H9 (cell line): Measurements from ENCODE around the gene BCAS3. TPM values are rescaled to one million over a fixed set of nuclear protein-coding genes. Genes with fewer than 3 reads are reported as not detected.
A peak's percentile ranks its signal among the peaks of the same experiment; 100 is the strongest.

Experiments used
- DNase-seq: peaks from one replicate; pipeline ENCODE4 v3.0.0-alpha.2; 2017
- H2AFZ ChIP-seq: one replicate; pipeline ENCODE4 v1.6.1; 2013; ENCODE audit warnings: mild to moderate bottlenecking, low read length, control low read depth, moderate library complexity
- H2AK5ac ChIP-seq: 2 replicates; pipeline ENCODE4 v1.6.1; 2013; ENCODE audit warnings: low read length, control low read depth, mixed read lengths; ENCODE audit not compliant: insufficient read length
- H2BK120ac ChIP-seq: one replicate; pipeline ENCODE4 v1.6.1; 2013; ENCODE audit warnings: low read depth, mild to moderate bottlenecking, low read length, control low read depth, inconsistent platforms; ENCODE audit not compliant: poor library complexity, severe bottlenecking
- H2BK12ac ChIP-seq: 2 replicates; pipeline ENCODE4 v1.6.1; 2013; ENCODE audit warnings: low read length, control low read depth, mixed read lengths, low read depth; ENCODE audit not compliant: insufficient read length
- H2BK15ac ChIP-seq: 2 replicates; pipeline ENCODE4 v1.6.1; 2013; ENCODE audit warnings: low read depth, low read length, control low read depth
- H2BK20ac ChIP-seq: one replicate; pipeline ENCODE4 v1.6.1; 2013; ENCODE audit warnings: low read depth, mild to moderate bottlenecking, low read length, control low read depth, inconsistent platforms; ENCODE audit not compliant: poor library complexity, severe bottlenecking
- H2BK5ac ChIP-seq: 2 replicates; pipeline ENCODE4 v1.6.1; 2013; ENCODE audit warnings: low read length, control low read depth, mixed read lengths; ENCODE audit not compliant: insufficient read length
- H3K14ac ChIP-seq: 2 replicates; pipeline ENCODE4 v1.6.1; 2013; ENCODE audit warnings: low read length, control low read depth; ENCODE audit not compliant: insufficient read depth
- H3K18ac ChIP-seq: 2 replicates; pipeline ENCODE4 v1.6.1; 2013; ENCODE audit warnings: low read depth, mild to moderate bottlenecking, mixed read lengths, low read length, control low read depth; ENCODE audit not compliant: insufficient read length
- H3K23ac ChIP-seq: 2 replicates; pipeline ENCODE4 v1.6.1; 2013; ENCODE audit warnings: low read length, control low read depth, mixed read lengths, low read depth; ENCODE audit not compliant: insufficient read length
- H3K23me2 ChIP-seq: 2 replicates; pipeline ENCODE4 v1.6.1; 2013; ENCODE audit warnings: low read depth, mild to moderate bottlenecking, mixed read lengths, low read length, control low read depth; ENCODE audit not compliant: insufficient read length, poor library complexity, severe bottlenecking
- H3K27ac ChIP-seq: 2 replicates; pipeline ENCODE4 v1.5.1; 2013; ENCODE audit warnings: low read length, control low read depth, mixed read lengths, low read depth; ENCODE audit not compliant: insufficient read length
- H3K27me3 ChIP-seq: 2 replicates; pipeline ENCODE4 v1.6.1; 2013; ENCODE audit warnings: low read length, control low read depth, inconsistent platforms; ENCODE audit not compliant: insufficient read depth
- H3K4ac ChIP-seq: 2 replicates; pipeline ENCODE4 v1.6.1; 2013; ENCODE audit warnings: low read depth, mild to moderate bottlenecking, control low read depth, inconsistent platforms, low read length, moderate library complexity
- H3K4me1 ChIP-seq: 2 replicates; pipeline ENCODE4 v1.6.1; 2013; ENCODE audit warnings: low read length, control low read depth, inconsistent platforms; ENCODE audit not compliant: insufficient read depth
- H3K4me2 ChIP-seq: 2 replicates; pipeline ENCODE4 v1.6.1; 2013; ENCODE audit warnings: low read length, control low read depth, mixed read lengths; ENCODE audit not compliant: insufficient read length, insufficient read depth
- H3K56ac ChIP-seq: 2 replicates; pipeline ENCODE4 v1.6.1; 2013; ENCODE audit warnings: low read depth, mild to moderate bottlenecking, mixed read lengths, low read length, control low read depth; ENCODE audit not compliant: insufficient read length
- H3K79me1 ChIP-seq: 2 replicates; pipeline ENCODE4 v1.6.1; 2013; ENCODE audit warnings: low read depth, mild to moderate bottlenecking, moderate library complexity, low read length, control low read depth, inconsistent platforms; ENCODE audit not compliant: insufficient read depth, poor library complexity, severe bottlenecking
- H3K79me2 ChIP-seq: 2 replicates; pipeline ENCODE4 v1.6.1; 2013; ENCODE audit warnings: low read length, control low read depth, inconsistent platforms; ENCODE audit not compliant: insufficient read depth
- H3K9ac ChIP-seq: 2 replicates; pipeline ENCODE4 v1.6.1; 2013; ENCODE audit warnings: low read length, control low read depth, mixed read lengths; ENCODE audit not compliant: insufficient read length; ENCODE audit errors: extremely low read depth
- H3K9me3 ChIP-seq: one replicate; pipeline ENCODE4 v1.6.1; 2013; ENCODE audit warnings: low read depth, low read length, inconsistent platforms; ENCODE audit not compliant: control insufficient read depth
- H3T11ph ChIP-seq: one replicate; pipeline ENCODE4 v1.6.1; 2013; ENCODE audit warnings: mild to moderate bottlenecking, low read length, control low read depth, inconsistent platforms
- H4K20me1 ChIP-seq: one replicate; pipeline ENCODE4 v1.6.1; 2013; ENCODE audit not compliant: control insufficient read depth, insufficient read length, insufficient read depth
- H4K5ac ChIP-seq: 2 replicates; pipeline ENCODE4 v1.6.1; 2013; ENCODE audit warnings: low read depth, mild to moderate bottlenecking, mixed read lengths, low read length, control low read depth; ENCODE audit not compliant: insufficient read length
- H4K8ac ChIP-seq: replicated peaks from 2 replicates; pipeline ENCODE4 v1.6.1; 2013; ENCODE audit warnings: low read length, control low read depth, mixed read lengths, low read depth; ENCODE audit not compliant: insufficient read length
- H4K91ac ChIP-seq: 2 replicates; pipeline ENCODE4 v1.6.1; 2013; ENCODE audit warnings: low read depth, mild to moderate bottlenecking, moderate library complexity, mixed read lengths, low read length, control low read depth; ENCODE audit not compliant: insufficient read length
- H3K27ac Mint-ChIP-seq, 3 experiments: 2 replicates in 2 of 3; 3 replicates in 1 of 3; pipeline ENCODE4 v1.8.0; 2020 to 2021; ENCODE audit warnings: mixed read lengths in 3 of 3, mild to moderate bottlenecking in 1 of 3, moderate library complexity in 1 of 3
- H3K27me3 Mint-ChIP-seq: 2 replicates; pipeline ENCODE4 v1.8.0; 2021; ENCODE audit warnings: low read depth, mild to moderate bottlenecking, moderate library complexity, mixed read lengths
- H3K36me3 Mint-ChIP-seq, 3 experiments: 2 replicates in 2 of 3; 3 replicates in 1 of 3; pipeline ENCODE4 v1.8.0; 2020 to 2021; ENCODE audit warnings: low read depth in 3 of 3, mixed read lengths in 3 of 3; ENCODE audit not compliant: insufficient read depth in 1 of 3
- H3K4me1 Mint-ChIP-seq, 2 experiments: 2 replicates each; pipeline ENCODE4 v1.8.0; 2020; ENCODE audit warnings: mixed read lengths in 2 of 2
- H3K4me3 Mint-ChIP-seq, 2 experiments: 2 replicates in 1 of 2; 3 replicates in 1 of 2; pipeline ENCODE4 v1.8.0; 2020 to 2021; ENCODE audit warnings: mild to moderate bottlenecking in 2 of 2, mixed read lengths in 2 of 2, moderate library complexity in 1 of 2
- H3K9me3 Mint-ChIP-seq, 2 experiments: 2 replicates in 1 of 2; 3 replicates in 1 of 2; pipeline ENCODE4 v1.8.0; 2020; ENCODE audit warnings: mild to moderate bottlenecking in 2 of 2, mixed read lengths in 2 of 2, moderate library complexity in 1 of 2
- CTCF ChIP-seq: fragments of 200-600 bp; sonication (generic); conservative IDR thresholded peaks from 3 replicates; pipeline ENCODE4 v1.8.0; 2021; ENCODE audit warnings: antibody characterized with exemption, mild to moderate bottlenecking
- WGBS: extraction: QIAGEN DNeasy Blood & Tissue Kit; methylation state at CpG from one replicate; pipeline ENCODE4 v1.1.7; 2013; ENCODE audit warnings: missing lambda C conversion rate, low lambda C conversion rate, mixed read lengths; ENCODE audit not compliant: insufficient read length; ENCODE audit errors: extremely low coverage; 5-methylcytosine and 5-hydroxymethylcytosine counted together
- total RNA-seq: library from RNA; stranded (reverse); gene quantifications from 2 replicates; pipeline ENCODE4 v1.2.1, GENCODE V29; 2021

Gene BCAS3
- total RNA-seq, 1 experiment from 2014 or later = 22.4 TPM

DNA sequence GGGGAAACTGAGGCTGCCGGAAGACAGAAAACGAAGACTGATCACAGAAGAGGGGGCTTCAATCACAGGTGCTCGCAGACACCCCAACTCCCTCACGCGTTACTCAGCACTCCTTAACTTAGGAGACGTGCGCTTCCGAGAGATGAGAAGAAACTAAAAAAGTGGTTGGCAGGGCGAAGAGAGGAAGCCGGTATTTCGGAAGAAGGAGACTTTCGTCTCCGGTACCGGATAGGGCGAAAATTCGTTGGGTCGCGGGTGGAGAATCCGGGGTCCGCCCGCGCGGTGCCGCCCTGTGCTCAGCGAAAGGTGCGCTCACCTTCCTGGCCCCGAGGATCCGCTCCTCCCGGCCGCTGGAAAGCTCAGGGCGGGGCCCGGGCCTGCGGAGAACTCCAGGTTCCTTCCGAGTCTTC, 721.1 kb downstream of the BCAS3 start:
- Histone ChIP-seq H4K20me1 (peaks cover 1% of the 10 kb centered on the region), H3K56ac (no peak overlapping the region), H3K9ac (no peak overlapping the region), H4K5ac (no peak overlapping the region), H3K23me2 (peaks cover 8% of the 10 kb centered on the region), H3K79me2 (no peaks in the 10 kb centered on the region), H2BK15ac (no peak overlapping the region), H2AK5ac (no peak overlapping the region), H3T11ph (no peak overlapping the region), H3K18ac (no peak overlapping the region), H2BK12ac (no peak overlapping the region), H3K9me3 (no peaks in the 10 kb centered on the region), H3K79me1 (no peaks in the 10 kb centered on the region), H3K4me1 (no peaks in the 10 kb centered on the region), H2AFZ (no peak overlapping the region), H3K27me3 (peaks cover 85% of the 10 kb centered on the region), H2BK5ac (no peak overlapping the region), H3K4me2 (no peak overlapping the region), H2BK120ac (no peak overlapping the region), H3K14ac (no peak overlapping the region), H3K23ac (no peak overlapping the region), H3K4ac (no peak overlapping the region), H3K27ac (no peak overlapping the region), H2BK20ac (no peak overlapping the region), H4K8ac (no peak overlapping the region), H4K91ac (no peak overlapping the region)
- Mint-ChIP-seq H3K4me1 (peaks cover 28 to 35% of the 10 kb centered on the region in 2 experiments), H3K4me3 (peak overlapping the region; percentile 38 to 76; a peak in 4 of 5 replicates), H3K27ac (no peak overlapping the region), H3K9me3 (peaks cover 0 to 5% of the 10 kb centered on the region in 2 experiments; a peak in 4 of 5 replicates), H3K27me3 (peaks cover 93% of the 10 kb centered on the region), H3K36me3 (no peaks in the 10 kb centered on the region; a peak in 1 of 7 replicates)
- no CpG with 5 or more reads among the region's 34 CpGs for WGBS
- DNase-seq = no peak
- TF ChIP-seq CTCF = no peak
